HG02970 (cell line): ENCODE results near the gene UQCC5.

Experiments used
- ATAC-seq: cut with Tn5 transposase; IDR thresholded peaks from one replicate; pipeline ENCODE4 v1.9.1; 2021; ENCODE audit warnings: mild to moderate bottlenecking, moderate library complexity, moderate number of reproducible peaks; ENCODE audit not compliant: unreplicated experiment, low FRiP score

The UQCC5 gene

GRCh38 chr3:52558436-52558835 lies 22.0 kb downstream of the UQCC5 start:
- no peak for ATAC-seq

GRCh38 chr3:52561028-52561747 lies 24.8 kb downstream of the UQCC5 start:
- no peak for ATAC-seq

GRCh38 chr3:52563984-52564383 lies 27.6 kb downstream of the UQCC5 start:
- no peak for ATAC-seq

- ATAC-seq = no peak
Observed at GRCh38 chr3:52568069-52568468, 31.7 kb downstream of the UQCC5 start.

GRCh38 chr3:52570076-52570475 lies 33.7 kb downstream of the UQCC5 start:
- ATAC-seq = no peak

- ATAC-seq = no peak
Observed at GRCh38 chr3:52572221-52572620, 35.8 kb downstream of the UQCC5 start.

GRCh38 chr3:52574056-52574965 lies 37.9 kb downstream of the UQCC5 start:
- ATAC-seq = no peak
